MM.1S (cell line): ENCODE measurements around the gene KSR1.

Source experiments
- EZH2 ChIP-seq: fragments of 300-600 bp; sonication (generic); optimal IDR thresholded peaks from 2 replicates; pipeline ENCODE3; 2017; ENCODE audit warnings: low read depth, mild to moderate bottlenecking, antibody characterized with exemption, low read length, mixed read lengths
- TF ChIP-seq, protein P1 (sequence below): fragments of 300-600 bp; sonication (generic); IDR thresholded peaks from 2 replicates; pipeline ENCODE4 v1.5.1; 2016; ENCODE audit warnings: antibody characterized with exemption, low read length, mixed read lengths

DNA sequence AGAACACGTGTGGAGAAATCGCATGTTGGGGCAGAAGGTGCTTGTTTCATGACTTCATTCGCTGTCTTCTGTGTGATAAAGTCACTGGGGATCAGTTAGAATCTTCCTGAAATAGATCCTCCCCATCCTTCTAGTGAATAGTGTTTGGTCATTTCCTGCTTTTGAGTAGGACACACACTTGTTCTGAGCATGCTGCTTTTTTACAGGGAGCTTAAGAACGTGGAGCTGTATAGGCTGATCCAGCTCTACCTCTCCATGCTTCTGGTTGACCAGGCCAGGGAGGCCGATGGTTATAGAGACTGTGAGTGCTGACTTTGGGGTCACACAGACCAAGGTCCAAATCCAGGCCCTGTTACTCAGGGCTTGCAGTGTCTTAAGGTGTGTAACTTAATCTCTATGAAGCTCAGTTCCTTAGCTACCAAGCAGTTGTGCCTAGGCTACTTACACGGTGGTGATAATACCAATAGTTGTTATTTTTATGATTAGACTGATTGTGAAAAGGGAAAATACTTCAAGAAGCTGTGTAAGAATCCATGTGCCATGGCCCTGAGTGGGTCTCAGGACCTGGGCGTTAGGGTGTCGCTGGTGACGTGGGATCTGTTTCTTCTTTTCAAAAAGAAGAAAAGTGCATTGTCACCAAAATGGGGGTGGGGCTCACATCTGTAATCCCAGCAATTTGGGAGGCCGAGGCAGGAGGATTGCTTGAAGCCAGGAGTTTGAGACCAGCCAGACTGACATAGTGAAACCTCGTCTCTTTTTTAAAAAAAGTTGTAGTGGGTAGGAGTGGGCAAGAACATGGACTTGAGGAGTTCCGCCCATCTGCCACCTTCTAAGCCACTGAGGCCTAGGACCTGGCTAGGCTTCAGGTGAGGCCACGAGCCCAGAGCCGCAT lies 110.7 kb downstream of the KSR1 start:
- no peak for TF ChIP-seq EZH2
- TF ChIP-seq, protein P1, sequence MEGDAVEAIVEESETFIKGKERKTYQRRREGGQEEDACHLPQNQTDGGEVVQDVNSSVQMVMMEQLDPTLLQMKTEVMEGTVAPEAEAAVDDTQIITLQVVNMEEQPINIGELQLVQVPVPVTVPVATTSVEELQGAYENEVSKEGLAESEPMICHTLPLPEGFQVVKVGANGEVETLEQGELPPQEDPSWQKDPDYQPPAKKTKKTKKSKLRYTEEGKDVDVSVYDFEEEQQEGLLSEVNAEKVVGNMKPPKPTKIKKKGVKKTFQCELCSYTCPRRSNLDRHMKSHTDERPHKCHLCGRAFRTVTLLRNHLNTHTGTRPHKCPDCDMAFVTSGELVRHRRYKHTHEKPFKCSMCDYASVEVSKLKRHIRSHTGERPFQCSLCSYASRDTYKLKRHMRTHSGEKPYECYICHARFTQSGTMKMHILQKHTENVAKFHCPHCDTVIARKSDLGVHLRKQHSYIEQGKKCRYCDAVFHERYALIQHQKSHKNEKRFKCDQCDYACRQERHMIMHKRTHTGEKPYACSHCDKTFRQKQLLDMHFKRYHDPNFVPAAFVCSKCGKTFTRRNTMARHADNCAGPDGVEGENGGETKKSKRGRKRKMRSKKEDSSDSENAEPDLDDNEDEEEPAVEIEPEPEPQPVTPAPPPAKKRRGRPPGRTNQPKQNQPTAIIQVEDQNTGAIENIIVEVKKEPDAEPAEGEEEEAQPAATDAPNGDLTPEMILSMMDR: no peak
